ENCODE results near the gene SND1.
A peak's percentile ranks its signal among the peaks of the same experiment; 100 is the strongest.
"Not testable (repeated sequence)": the region's sequence is repeated elsewhere in the genome, so short reads cannot be mapped to it uniquely, and the experiment has no call there.

Gene SND1

GRCh38 chr7:127837816-127838410 is 185.9 kb downstream of the SND1 start:
- DNase-seq; intact Hi-C loops (cut with DNase I): not testable (repeated sequence)

GRCh38 chr7:127838816-127839415 is 186.9 kb downstream of the SND1 start:
- DNase-seq = no peak
- intact Hi-C loops (cut with DNase I) = no loop called here

- no peak for DNase-seq
- intact Hi-C loops (cut with DNase I) = no loop called here
Observed at GRCh38 chr7:127840226-127840951, 188.4 kb downstream of the SND1 start.

DNA sequence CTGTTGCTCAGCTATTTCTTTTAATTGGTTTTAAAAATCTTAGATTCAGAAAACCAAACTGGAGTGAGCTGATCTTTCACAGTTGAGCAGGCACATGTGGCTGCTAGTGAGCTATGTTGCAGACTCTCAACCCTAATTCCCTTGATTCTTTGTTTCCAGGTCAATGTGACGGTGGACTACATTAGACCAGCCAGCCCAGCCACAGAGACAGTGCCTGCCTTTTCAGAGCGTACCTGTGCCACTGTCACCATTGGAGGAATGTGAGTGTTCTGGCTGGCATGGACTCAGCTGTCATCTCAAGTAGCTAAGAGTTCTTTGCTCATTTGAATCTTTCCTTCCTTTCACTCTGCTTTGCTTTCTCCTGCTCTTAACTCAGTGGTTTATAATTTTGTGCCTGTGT is 192.2 kb downstream of the SND1 start:
- no peak for DNase-seq
- intact Hi-C loops (cut with DNase I) = no loop called here

DNA sequence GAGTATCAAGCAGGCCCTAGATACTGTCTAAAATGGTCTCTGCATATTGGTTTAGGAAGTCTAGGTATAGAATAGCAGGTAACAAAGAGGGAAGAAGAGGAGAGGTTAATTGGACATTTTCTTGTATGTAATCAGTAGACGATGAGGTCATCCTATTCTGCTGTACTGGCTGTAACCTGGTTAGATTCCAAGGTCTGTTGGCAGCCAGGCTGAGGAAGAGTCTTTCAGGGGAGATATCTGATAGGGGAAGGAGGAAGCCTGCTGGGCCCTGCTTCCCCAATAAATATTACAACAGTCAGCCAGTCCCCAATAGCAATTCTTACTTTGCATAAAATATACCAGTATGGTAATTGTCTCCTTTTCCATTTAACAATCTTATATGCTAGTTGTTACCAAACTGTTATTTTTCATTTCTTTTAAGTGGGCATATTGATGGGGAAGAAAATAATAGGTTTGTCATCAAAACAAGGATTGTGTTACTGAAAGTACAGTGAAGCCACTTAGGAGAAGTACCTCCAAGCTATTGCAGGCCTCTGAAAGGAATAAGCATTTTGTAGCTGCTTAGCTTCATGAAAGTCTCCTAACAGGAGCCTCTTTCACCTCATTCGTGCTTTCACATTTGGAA is 192.8 kb downstream of the SND1 start:
- DNase-seq = peak in 1 of 42 donors; percentile 7
- intact Hi-C loops (cut with DNase I) = no loop called here

DNA sequence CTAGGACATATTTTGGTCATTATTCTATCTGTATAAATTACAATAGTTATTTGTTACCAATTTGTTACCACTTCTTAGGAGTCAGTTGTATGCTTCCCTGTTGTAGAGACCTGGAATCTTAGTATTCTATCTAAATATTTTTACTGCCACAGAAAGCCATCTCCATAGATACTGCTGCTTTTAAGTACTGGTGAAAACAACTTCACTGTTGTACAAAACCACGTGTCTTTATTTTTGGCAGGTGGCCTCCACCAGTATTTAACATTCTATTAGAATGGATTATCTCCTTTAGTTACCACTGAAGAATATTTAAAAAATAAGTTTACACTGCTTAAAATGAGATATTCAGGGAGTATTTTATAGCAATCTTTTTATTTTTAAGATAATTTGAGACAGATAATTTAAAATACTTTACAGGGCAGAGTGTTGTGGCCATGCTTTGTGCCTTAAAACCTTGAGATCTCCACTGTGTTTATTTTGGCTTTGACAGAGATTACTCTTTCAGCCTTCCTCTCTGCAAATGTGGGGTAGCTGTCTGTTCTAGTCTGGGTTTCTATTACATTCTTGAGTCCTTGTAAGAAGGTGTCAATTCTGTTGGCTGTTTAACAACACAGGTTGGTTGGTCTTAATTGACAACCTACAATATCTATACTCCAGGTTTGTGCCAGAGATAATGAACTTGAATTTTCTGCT is 193.7 kb downstream of the SND1 start:
- no peak for DNase-seq
- intact Hi-C loops (cut with DNase I) = no loop called here

DNA sequence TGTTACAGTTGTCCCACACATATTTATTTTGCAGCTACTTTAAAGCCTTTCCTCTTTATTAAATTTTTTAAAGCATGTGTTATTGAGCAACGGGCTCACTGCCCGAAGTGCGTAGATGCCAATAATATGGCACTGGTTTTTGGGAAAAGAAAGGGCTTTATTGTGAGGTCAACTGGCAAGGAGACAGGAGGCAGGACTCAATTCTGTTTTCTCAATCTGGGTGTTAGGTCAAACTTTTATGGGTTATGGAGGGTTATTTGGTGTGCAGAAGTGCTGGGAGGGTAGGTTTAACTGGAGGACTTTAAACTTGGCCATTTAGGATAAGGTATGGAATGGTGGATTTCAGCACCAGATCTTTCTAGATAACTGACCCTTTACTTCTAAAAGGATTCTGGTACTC is 195.6 kb downstream of the SND1 start:
- peak in 10 of 42 donors; percentile 6 to 52 (median 16) for DNase-seq
- intact Hi-C loops (cut with DNase I) = no loop called here

GRCh38 chr7:127848241-127848640 is 196.2 kb downstream of the SND1 start:
- intact Hi-C loops (cut with DNase I) = no loop called here

GRCh38 chr7:127850195-127850594 is 198.2 kb downstream of the SND1 start:
- no peak for DNase-seq
- intact Hi-C loops (cut with DNase I) = no loop called here

More at GRCh38 chr7:127848241-127848640, 196.2 kb downstream of the SND1 start:
- DNase-seq = no peak

DNA sequence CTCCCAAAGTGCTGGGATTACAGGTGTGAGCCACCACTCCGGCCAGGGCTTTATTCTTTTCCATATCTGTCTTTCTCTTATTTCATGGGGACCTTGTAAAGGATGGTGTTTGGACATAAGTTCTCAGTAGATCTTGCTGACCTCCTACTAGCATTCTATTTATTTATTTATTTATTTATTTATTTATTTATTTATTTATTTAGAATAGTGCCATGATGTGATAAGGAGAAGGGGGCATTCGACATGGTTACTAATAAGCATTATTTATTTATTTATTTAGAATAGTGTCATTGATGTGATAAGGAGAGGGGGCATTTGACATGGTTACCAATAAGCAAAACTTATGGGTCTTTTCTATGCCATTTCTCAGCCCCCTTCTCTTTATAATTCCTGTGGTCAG is 202.4 kb downstream of the SND1 start:
- DNase-seq = no peak
- intact Hi-C loops (cut with DNase I) = no loop called here

- intact Hi-C loops (cut with DNase I) = no loop called here
Observed at GRCh38 chr7:127857464-127857841, 205.5 kb downstream of the SND1 start.

DNA sequence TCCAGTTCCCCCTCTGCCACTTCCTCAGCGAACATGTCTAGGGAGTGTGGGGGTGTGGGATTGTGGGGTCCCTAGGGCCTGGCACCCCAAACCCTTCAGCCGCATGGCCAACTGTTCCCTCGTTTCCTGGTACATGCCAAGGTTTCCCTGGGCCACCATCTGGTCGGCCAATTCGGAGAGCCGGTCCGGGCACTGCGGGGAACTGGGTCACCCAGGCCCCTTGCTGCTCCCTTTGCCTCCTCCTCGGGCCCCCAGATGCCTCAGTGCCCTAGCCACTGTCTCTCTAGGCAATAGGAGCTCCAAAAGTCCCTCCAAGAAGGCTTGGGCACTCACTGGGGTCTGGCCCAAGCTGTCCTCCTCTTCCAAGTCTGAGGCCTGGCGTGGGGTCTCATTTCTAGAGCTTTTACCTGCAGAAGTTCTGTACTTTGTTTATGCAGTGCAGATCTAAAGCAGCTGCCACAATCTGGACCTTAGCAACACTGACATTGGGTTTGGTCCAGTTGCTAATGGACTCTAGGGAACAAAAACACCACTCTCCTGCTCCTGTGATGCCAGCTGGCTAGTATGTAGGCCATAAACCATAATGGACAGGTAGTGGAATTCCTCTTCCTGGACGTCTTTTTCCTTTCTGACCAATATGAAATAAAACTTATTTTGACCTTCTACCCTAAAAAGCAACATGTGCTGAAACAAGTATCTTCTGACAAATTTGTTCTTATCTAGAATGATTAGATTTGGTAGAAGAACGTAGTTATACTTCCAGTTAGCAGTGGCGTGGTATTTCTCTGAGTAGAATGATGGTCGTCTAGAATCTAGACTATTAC is 206.3 kb downstream of the SND1 start:
- intact Hi-C loops (cut with DNase I) = no loop called here
- DNase-seq = no peak

More at GRCh38 chr7:127857464-127857841, 205.5 kb downstream of the SND1 start:
- no peak for DNase-seq

- intact Hi-C loops (cut with DNase I) = no loop called here
- DNase-seq = no peak
Observed at GRCh38 chr7:127858915-127859189, 206.9 kb downstream of the SND1 start.

DNA sequence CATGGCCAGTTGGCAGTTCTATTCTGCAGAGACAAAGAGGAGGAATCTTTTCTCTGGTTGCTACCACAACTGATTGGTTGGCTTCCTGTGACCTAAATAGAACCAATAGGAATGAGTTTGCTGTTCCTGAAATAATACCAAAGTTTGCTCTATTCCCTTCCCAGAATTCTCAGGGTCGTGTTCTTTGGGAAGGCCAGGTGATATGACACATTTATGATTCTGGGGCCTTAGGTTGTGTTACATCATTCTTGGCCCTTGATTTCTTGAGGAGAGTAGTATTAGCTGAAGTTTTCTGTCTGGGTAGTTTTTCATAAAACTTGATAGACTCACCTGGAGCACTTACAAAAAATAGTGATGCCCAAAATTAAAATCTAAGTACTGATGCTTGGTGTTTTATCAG is 207.3 kb downstream of the SND1 start:
- intact Hi-C loops (cut with DNase I) = no loop called here
- DNase-seq = no peak

DNA sequence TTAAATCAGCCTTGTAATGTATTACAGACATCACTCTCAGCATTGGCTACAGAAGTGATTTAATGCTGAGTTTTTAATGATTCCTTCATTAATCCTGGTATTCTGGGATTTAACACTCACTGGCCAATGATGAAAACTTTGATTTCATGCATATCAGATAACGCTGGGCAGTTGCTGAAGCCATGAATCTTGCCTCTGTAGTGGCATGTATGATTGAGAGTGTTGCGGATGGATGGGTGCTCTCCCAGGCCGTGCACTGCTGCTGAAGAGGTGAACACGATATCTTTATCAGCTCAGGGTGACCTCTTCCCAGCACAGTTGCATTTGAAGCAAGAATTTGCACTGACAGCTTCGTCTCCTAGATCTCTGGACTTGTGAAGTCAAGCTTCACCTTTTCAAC is 210.5 kb downstream of the SND1 start:
- intact Hi-C loops (cut with DNase I) = no loop called here
- DNase-seq = no peak

DNA sequence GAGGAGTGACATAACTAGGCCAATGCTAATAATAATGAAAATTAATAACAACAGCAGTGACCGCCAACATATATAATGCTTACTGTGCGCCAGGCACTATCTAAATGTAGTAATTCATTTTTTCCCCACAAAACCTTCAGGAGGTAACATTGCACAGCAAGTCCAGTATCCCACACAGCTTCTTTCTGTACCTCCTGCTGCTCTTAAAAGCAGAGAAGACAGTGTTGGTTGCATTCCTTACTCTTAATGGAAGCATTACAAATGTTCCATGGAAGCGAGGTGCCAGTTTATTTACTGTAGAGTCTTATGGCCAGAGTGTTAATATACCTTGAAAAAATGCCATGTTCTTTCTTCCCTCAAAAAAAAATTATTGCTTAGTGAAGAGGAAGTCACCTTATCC is 211.1 kb downstream of the SND1 start:
- DNase-seq = no peak
- intact Hi-C loops (cut with DNase I) = no loop called here

GRCh38 chr7:127865466-127865865 is 213.5 kb downstream of the SND1 start:
- intact Hi-C loops (cut with DNase I) = no loop called here
- no peak for DNase-seq

DNA sequence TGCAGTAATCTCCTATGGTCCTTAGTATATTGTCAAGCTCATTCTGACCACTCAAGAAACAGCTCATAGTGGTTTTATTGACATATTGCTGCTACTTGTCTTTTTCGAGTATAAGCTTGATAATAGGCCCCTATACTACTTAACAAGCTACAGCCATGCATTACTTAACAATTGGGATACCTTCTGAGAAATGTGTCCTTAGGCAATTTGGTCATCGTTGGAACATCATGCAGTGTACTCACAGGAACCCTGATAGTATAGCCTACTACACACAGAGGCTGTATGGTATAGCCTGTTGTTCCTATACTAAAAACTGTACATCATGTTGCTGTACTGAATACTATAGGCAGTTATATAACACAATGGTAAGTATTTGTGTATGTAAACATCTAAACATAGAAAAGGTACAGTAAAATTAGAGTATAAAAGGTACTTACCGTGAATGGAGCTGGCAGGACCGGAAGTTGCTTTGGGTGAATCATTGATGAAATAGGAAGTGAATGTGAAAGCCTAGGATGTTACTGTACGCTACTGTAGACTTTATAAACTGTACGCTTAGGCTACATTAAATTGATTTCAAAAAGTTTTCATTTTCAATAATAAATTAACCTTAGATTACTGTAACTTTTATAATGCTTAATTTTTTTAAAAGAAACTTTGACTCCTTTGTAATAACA is 218.4 kb downstream of the SND1 start:
- intact Hi-C loops (cut with DNase I) = no loop called here
- no peak for DNase-seq

DNA sequence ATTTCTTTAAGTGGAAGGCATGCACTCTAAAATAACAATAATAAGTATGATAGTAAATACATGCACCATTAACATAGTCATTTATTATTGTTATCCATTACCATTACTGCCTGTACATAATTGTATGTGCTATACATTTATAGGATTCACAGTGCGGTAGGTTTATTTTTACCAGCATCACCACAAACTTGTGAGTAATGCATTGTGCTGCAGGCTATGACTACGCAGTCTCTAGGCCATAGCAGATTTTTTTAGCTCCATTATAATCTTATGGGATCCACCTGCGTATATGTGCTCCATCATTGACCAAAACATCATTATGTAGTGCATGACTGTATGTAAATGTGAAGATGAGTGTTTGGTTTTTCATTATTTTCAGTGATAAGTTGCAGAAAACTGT is 219.2 kb downstream of the SND1 start:
- intact Hi-C loops (cut with DNase I) = no loop called here

More for the DNA sequence above, 219.2 kb downstream of the SND1 start:
- no peak for DNase-seq

Measured in head of caudate nucleus (tissue), 42 donors.